Stimulated activated memory B cell treated with anti-CD40 and anti-IgM and Interleukin-4, amounts not matched to agents 10 μg/mL and 1 μg/mL and 100 μg/mL, for 72 hours (primary cell): ENCODE results near the gene GGT6.
A peak's percentile ranks its signal among the peaks of the same experiment; 100 is the strongest.
"Not testable (repeated sequence)": the region's sequence is repeated elsewhere in the genome, so short reads cannot be mapped to it uniquely, and the experiment has no call there.

Experiments
- ATAC-seq: fragments of 150-1000 bp; cut with Tn5 transposase; 2 replicates; pipeline ENCODE4 v1.10.0; 2021
- H3K27ac Mint-ChIP-seq: one replicate; pipeline ENCODE4 v1.8.0; 2022; ENCODE audit warnings: mild to moderate bottlenecking, mixed read lengths
- H3K27me3 Mint-ChIP-seq: one replicate; pipeline ENCODE4 v1.8.0; 2022; ENCODE audit warnings: mixed read lengths
- H3K36me3 Mint-ChIP-seq: one replicate; pipeline ENCODE4 v1.8.0; 2022; ENCODE audit warnings: mixed read lengths
- H3K4me1 Mint-ChIP-seq: one replicate; pipeline ENCODE4 v1.8.0; 2022; ENCODE audit warnings: mixed read lengths
- H3K4me3 Mint-ChIP-seq: one replicate; pipeline ENCODE4 v1.8.0; 2022; ENCODE audit warnings: mild to moderate bottlenecking, moderate library complexity, mixed read lengths
- H3K9me3 Mint-ChIP-seq: one replicate; pipeline ENCODE4 v1.8.0; 2022; ENCODE audit warnings: mixed read lengths

The GGT6 gene, protein sequence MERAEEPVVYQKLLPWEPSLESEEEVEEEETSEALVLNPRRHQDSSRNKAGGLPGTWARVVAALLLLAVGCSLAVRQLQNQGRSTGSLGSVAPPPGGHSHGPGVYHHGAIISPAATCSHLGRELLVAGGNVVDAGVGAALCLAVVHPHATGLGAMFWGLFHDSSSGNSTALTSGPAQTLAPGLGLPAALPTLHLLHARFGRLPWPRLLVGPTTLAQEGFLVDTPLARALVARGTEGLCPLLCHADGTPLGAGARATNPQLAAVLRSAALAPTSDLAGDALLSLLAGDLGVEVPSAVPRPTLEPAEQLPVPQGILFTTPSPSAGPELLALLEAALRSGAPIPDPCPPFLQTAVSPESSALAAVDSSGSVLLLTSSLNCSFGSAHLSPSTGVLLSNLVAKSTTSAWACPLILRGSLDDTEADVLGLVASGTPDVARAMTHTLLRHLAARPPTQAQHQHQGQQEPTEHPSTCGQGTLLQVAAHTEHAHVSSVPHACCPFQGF

GRCh38 chr17:4560421-4560820 is at the start of gene GGT6:
TSS of gene GGT6 (minus strand) at chr17:4560577. CDS start at chr17:4560521, 56 bp downstream.
- H3K9me3 Mint-ChIP-seq, result no peaks in the 10 kb centered on the region
- H3K27me3 Mint-ChIP-seq, result no peaks in the 10 kb centered on the region
- peaks cover 46% of the 10 kb centered on the region for H3K4me1 Mint-ChIP-seq
- no peak within 1 kb of the TSS for H3K4me3 Mint-ChIP-seq
- no peaks in the 10 kb centered on the region for H3K36me3 Mint-ChIP-seq
- ATAC-seq, result no peak
- no peak within 1 kb of the TSS for H3K27ac Mint-ChIP-seq

GRCh38 chr17:4610162-4610561 is 49.8 kb upstream of the GGT6 start:
- no peaks in the 10 kb centered on the region for H3K9me3 Mint-ChIP-seq
- H3K4me3 Mint-ChIP-seq, result no peak overlapping the region
- H3K27me3 Mint-ChIP-seq, result peaks cover 43% of the 10 kb centered on the region
- H3K4me1 Mint-ChIP-seq, result peaks cover 7% of the 10 kb centered on the region
- no peak for ATAC-seq
- no peak overlapping the region for H3K27ac Mint-ChIP-seq
- no peaks in the 10 kb centered on the region for H3K36me3 Mint-ChIP-seq

DNA sequence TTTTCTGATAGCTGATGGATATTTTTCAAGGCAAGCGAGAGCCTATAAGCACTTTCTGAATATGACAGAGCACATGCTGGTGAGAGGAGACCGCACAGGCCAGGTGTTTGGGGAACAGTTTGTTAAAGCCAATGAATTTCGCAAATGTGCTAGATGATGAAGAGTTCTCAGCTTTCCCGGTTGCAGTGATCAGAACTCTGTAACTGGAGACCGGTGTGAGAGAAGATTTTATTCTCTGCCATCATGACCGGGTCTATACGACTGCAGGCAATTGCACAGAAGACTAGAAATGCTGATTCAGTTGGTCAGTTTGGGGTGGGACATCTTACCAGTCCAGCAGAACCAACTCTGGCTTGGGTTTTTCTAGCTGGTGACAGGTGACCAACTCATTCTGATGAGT is 49.4 kb upstream of the GGT6 start:
- Mint-ChIP-seq H3K27me3 (peaks cover 43% of the 10 kb centered on the region), H3K4me3 (no peak overlapping the region), H3K36me3 (no peaks in the 10 kb centered on the region), H3K27ac (no peak overlapping the region), H3K4me1 (peaks cover 7% of the 10 kb centered on the region), H3K9me3 (no peaks in the 10 kb centered on the region)
- ATAC-seq, result no peak

GRCh38 chr17:4607773-4608187 is 47.4 kb upstream of the GGT6 start:
- Mint-ChIP-seq H3K4me1 (peaks cover 7% of the 10 kb centered on the region), H3K27me3 (peaks cover 54% of the 10 kb centered on the region), H3K4me3 (no peak overlapping the region), H3K27ac (no peak overlapping the region), H3K36me3 (no peaks in the 10 kb centered on the region), H3K9me3 (no peaks in the 10 kb centered on the region)
- no peak for ATAC-seq

GRCh38 chr17:4607261-4607741 is 46.9 kb upstream of the GGT6 start:
- no peak for ATAC-seq
- no peak overlapping the region for H3K4me3 Mint-ChIP-seq
- H3K9me3 Mint-ChIP-seq, result no peaks in the 10 kb centered on the region
- peaks cover 54% of the 10 kb centered on the region for H3K27me3 Mint-ChIP-seq
- H3K27ac Mint-ChIP-seq, result no peak overlapping the region
- H3K36me3 Mint-ChIP-seq, result no peaks in the 10 kb centered on the region
- peaks cover 7% of the 10 kb centered on the region for H3K4me1 Mint-ChIP-seq

- peaks cover 7% of the 10 kb centered on the region for H3K4me1 Mint-ChIP-seq
- H3K36me3 Mint-ChIP-seq, result no peaks in the 10 kb centered on the region
- no peak overlapping the region for H3K27ac Mint-ChIP-seq
- no peak overlapping the region for H3K4me3 Mint-ChIP-seq
- H3K9me3 Mint-ChIP-seq, result no peaks in the 10 kb centered on the region
- peak; percentile 67 for ATAC-seq
- peaks cover 44% of the 10 kb centered on the region for H3K27me3 Mint-ChIP-seq
Measured at GRCh38 chr17:4605826-4606225, 45.4 kb upstream of the GGT6 start.

DNA sequence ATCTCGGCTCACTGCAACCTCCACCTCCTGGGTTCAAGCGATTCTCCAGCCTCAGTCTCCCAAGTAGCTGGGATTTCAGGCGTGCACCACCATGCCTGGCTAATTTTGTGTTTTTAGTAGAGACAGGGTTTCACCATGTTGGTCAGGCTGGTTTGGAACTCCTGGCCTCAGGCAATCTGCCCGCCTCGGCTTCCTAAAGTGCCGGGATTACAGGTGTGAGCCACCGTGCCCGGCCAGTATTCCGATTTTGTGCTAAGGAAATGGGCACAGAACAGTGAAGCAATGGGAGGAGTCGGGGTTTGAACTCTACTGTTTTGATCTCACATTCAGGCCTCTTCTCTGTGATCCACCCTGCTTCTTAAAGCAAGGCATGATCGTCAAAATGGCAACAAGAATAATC is 44.4 kb upstream of the GGT6 start:
- H3K36me3 Mint-ChIP-seq, H3K27ac Mint-ChIP-seq, ATAC-seq, H3K4me3 Mint-ChIP-seq, H3K9me3 Mint-ChIP-seq, H3K4me1 Mint-ChIP-seq: not testable (repeated sequence)
- peaks cover 50% of the 10 kb centered on the region for H3K27me3 Mint-ChIP-seq

DNA sequence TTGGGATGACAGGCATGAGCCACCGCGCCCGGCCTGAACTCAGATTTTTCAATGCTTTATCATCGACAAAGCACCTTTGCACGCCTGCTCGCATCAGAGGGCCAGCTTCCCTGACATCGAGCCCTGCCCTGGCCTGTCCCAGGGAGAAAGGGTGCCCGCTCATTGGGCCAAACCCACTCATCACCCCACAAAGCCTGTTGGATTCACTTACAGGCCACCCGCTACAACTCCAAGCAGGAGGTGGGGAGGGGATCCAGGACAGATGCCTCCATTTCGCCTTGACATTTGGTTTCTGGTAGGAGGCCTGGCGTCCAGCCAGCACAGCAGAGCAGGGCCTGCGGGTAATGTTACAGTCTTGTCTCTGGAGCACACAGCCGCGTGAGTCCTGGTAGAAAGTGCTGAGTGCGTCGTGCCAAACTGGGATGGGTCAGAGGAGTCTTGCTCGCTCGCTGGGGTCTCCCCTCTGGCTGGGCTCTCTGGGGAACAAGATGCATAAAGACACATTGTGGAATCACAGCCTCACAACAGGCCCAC is 43.8 kb upstream of the GGT6 start:
- Mint-ChIP-seq H3K9me3 (no peaks in the 10 kb centered on the region), H3K27ac (no peak overlapping the region), H3K4me1 (peaks cover 7% of the 10 kb centered on the region), H3K4me3 (no peak overlapping the region), H3K27me3 (peaks cover 50% of the 10 kb centered on the region), H3K36me3 (no peaks in the 10 kb centered on the region)
- no peak for ATAC-seq

GRCh38 chr17:4602041-4602440 is 41.7 kb upstream of the GGT6 start:
- no peaks in the 10 kb centered on the region for H3K36me3 Mint-ChIP-seq
- H3K4me1 Mint-ChIP-seq, result peaks cover 7% of the 10 kb centered on the region
- no peaks in the 10 kb centered on the region for H3K9me3 Mint-ChIP-seq
- no peak for ATAC-seq
- H3K4me3 Mint-ChIP-seq, result no peak overlapping the region
- no peak overlapping the region for H3K27ac Mint-ChIP-seq
- peaks cover 50% of the 10 kb centered on the region for H3K27me3 Mint-ChIP-seq

DNA sequence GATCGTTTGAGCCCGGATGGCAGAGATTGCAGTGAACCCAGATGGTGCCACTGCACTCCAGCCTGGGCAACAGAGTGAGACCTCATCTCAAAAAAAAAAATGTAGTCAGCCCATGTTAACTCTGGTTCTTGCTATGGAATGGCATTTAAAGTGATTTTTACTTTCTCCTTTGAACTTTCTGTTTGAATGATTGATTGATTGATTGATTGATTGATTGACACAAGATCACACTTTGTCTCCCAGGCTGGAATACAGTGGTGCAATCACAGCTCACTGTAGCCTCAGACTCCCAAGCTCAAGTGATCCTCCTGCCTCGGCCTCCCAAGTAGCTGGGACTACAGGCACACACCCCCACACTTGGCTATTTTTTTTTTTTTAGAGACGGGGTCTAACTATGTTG is 40.9 kb upstream of the GGT6 start:
- no peaks in the 10 kb centered on the region for H3K36me3 Mint-ChIP-seq
- peaks cover 7% of the 10 kb centered on the region for H3K4me1 Mint-ChIP-seq
- H3K27ac Mint-ChIP-seq, result no peak overlapping the region
- H3K27me3 Mint-ChIP-seq, result peaks cover 57% of the 10 kb centered on the region
- ATAC-seq, result no peak
- H3K9me3 Mint-ChIP-seq, result no peaks in the 10 kb centered on the region
- no peak overlapping the region for H3K4me3 Mint-ChIP-seq

GRCh38 chr17:4600563-4600962 is 40.2 kb upstream of the GGT6 start:
- no peaks in the 10 kb centered on the region for H3K36me3 Mint-ChIP-seq
- H3K4me1 Mint-ChIP-seq, result peaks cover 3% of the 10 kb centered on the region
- no peak for ATAC-seq
- H3K27me3 Mint-ChIP-seq, result peaks cover 55% of the 10 kb centered on the region
- no peak overlapping the region for H3K4me3 Mint-ChIP-seq
- H3K9me3 Mint-ChIP-seq, result no peaks in the 10 kb centered on the region
- no peak overlapping the region for H3K27ac Mint-ChIP-seq

DNA sequence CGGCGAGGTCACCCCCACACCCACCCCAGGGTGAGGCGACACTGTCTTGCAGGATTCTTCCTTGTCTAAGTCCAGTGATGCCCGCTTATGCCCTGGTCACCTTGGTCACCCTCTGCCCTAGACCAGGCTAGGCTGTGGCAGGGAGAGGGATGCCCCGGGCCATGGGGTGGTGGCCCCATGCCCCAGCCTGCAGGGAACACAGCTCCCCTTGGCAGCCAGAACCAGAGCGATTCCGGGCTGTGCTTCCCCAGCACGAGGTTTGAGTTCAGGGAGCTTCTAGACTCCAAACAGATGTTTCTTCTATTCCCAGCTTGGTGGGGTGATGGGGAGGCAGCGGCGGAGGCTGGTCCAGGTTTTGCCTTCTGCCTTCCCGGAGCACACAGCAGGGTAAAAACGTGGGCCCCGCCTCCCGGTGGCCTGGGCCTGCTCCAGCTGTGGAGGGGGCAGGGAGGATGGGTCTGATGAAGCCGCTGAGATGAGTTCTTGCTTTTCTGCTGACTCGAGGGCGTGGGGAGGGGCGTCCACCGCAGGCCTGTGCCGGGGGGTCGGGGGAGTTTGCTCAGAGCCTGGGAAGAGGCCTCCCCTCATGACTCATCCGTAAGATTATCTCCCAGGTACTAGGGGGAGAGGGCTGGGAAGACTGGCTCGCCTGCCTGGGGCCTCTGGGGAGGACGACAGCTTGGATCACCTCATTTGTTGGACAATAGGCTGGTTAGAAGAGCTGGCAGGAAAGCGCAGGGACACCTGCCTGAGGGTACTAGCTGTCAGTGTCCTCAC is 39.3 kb upstream of the GGT6 start:
- Mint-ChIP-seq H3K36me3 (no peaks in the 10 kb centered on the region), H3K9me3 (no peaks in the 10 kb centered on the region), H3K4me1 (peaks cover 7% of the 10 kb centered on the region), H3K27me3 (peaks cover 59% of the 10 kb centered on the region), H3K4me3 (no peak overlapping the region), H3K27ac (no peak overlapping the region)
- no peak for ATAC-seq

GRCh38 chr17:4598776-4599504 is 38.6 kb upstream of the GGT6 start:
- Mint-ChIP-seq H3K27ac (no peak overlapping the region), H3K4me3 (no peak overlapping the region), H3K36me3 (no peaks in the 10 kb centered on the region), H3K9me3 (no peaks in the 10 kb centered on the region), H3K27me3 (peaks cover 55% of the 10 kb centered on the region), H3K4me1 (peaks cover 7% of the 10 kb centered on the region)
- ATAC-seq, result no peak

DNA sequence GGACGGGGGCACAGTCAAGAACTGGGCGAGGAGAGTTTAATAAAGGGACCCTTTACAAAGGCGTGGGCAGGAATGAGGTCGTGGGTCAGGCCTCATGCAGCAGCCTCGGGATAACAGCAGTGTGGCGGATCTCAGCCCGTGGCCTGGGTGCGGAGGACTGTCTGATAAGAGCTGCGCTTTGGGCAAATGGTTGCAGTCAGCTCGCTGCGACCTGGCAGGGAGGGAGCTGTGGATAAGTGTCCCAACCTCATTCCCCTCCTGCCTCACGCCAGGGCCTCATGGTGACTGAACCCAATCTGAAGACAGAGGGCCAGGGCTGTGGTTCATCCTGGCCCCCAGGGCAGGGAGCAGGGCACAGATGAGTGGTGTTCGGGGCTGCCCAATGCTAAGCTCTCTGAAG is 37.6 kb upstream of the GGT6 start:
- H3K4me3 Mint-ChIP-seq, result no peak overlapping the region
- H3K4me1 Mint-ChIP-seq, result peaks cover 7% of the 10 kb centered on the region
- peaks cover 62% of the 10 kb centered on the region for H3K27me3 Mint-ChIP-seq
- no peak for ATAC-seq
- no peaks in the 10 kb centered on the region for H3K9me3 Mint-ChIP-seq
- H3K36me3 Mint-ChIP-seq, result no peaks in the 10 kb centered on the region
- H3K27ac Mint-ChIP-seq, result no peak overlapping the region
